Gastroesophageal sphincter (tissue), 3 donors: ENCODE results near the gene PNMA8B.
"Not testable (repeated sequence)": the region's sequence is repeated elsewhere in the genome, so short reads cannot be mapped to it uniquely, and the experiment has no call there.

Experiments used
- CTCF ChIP-seq, 4 experiments: fragments of 200-600 bp in 2 of 4; fragments of 450-650 bp in 2 of 4; sonication (generic) in 1 of 4; IDR thresholded peaks; one replicate each; pipeline ENCODE4 v1.5.1; 2017 to 2019; ENCODE audit warnings: antibody characterized with exemption in 4 of 4, mild to moderate bottlenecking in 2 of 4, moderate library complexity in 2 of 4
- EP300 ChIP-seq: sonication (generic); formaldehyde crosslinking; IDR thresholded peaks from one replicate; pipeline ENCODE4 v1.6.1; 2017; ENCODE audit warnings: antibody characterized with exemption, mild to moderate bottlenecking
- POLR2A ChIP-seq, 2 donors: fragments of 450-650 bp; IDR thresholded peaks; one replicate each; pipeline ENCODE4 v1.6.1; 2017; ENCODE audit warnings: antibody characterized with exemption in 2 of 2, mild to moderate bottlenecking in 2 of 2, moderate library complexity in 1 of 2
- POLR2AphosphoS5 ChIP-seq: sonication (generic); formaldehyde crosslinking; IDR thresholded peaks from one replicate; pipeline ENCODE4 v1.6.1; 2017; ENCODE audit warnings: antibody characterized with exemption

- not testable (repeated sequence) for TF ChIP-seq CTCF (IDR thresholded peaks at IDR 0.05); POLR2A (IDR thresholded peaks at IDR 0.05); POLR2AphosphoS5; EP300
Measured at GRCh38 chr19:46496886-46497285, 1.2 kb upstream of the PNMA8B start.
